HL-60 (cell line): Measurements from ENCODE around the gene NOVA1.

Experiments
- GABPA ChIP-seq: IDR thresholded peaks from 2 replicates; pipeline ENCODE4 v1.6.1; 2012; ENCODE audit warnings: low read depth
- POLR2AphosphoS5 ChIP-seq: IDR thresholded peaks from 2 replicates; pipeline ENCODE4 v1.6.1; 2012; ENCODE audit warnings: low read depth
- REST ChIP-seq: IDR thresholded peaks from 2 replicates; pipeline ENCODE4 v1.6.1; 2012; ENCODE audit warnings: low read depth; ENCODE audit not compliant: insufficient replicate concordance
- TF ChIP-seq, protein P1 (sequence below): IDR thresholded peaks from one replicate; pipeline ENCODE4 v1.5.1; 2011; ENCODE audit warnings: low read length, control low read depth, inconsistent platforms; ENCODE audit not compliant: insufficient read depth

DNA sequence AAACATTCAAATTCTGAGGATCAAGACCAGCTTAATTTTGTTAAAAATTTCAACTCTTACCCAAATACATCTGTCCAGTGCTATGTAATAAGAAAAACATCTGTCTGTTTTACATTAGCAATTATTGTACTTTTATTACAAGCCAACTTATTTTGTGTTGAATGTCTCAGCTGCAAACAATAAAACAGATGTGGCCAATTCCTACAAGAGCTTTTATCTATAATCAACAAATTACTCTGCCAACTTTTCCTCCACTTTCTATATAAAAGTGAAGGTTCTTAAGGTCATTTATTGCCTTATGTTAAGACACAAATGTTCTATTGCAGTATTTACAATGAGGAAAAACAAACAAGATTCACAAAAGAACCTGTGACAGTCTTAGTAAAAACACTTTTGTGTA is 72.7 kb downstream of the NOVA1 start:
- TF ChIP-seq, protein P1, sequence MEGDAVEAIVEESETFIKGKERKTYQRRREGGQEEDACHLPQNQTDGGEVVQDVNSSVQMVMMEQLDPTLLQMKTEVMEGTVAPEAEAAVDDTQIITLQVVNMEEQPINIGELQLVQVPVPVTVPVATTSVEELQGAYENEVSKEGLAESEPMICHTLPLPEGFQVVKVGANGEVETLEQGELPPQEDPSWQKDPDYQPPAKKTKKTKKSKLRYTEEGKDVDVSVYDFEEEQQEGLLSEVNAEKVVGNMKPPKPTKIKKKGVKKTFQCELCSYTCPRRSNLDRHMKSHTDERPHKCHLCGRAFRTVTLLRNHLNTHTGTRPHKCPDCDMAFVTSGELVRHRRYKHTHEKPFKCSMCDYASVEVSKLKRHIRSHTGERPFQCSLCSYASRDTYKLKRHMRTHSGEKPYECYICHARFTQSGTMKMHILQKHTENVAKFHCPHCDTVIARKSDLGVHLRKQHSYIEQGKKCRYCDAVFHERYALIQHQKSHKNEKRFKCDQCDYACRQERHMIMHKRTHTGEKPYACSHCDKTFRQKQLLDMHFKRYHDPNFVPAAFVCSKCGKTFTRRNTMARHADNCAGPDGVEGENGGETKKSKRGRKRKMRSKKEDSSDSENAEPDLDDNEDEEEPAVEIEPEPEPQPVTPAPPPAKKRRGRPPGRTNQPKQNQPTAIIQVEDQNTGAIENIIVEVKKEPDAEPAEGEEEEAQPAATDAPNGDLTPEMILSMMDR: no peak
- TF ChIP-seq POLR2AphosphoS5 (no peak), REST (no peak), GABPA (no peak)
